Memory B cell (primary cell): ENCODE results near the gene CDH11.

Source experiments
- ATAC-seq: fragments of 150-1000 bp; cut with Tn5 transposase; 2 replicates; pipeline ENCODE4 v1.10.0; 2021; ENCODE audit warnings: low read depth, mild to moderate bottlenecking, moderate library complexity
- DNase-seq, 2 donors: peaks; one replicate each; pipeline ENCODE4 v3.0.0; 2022; ENCODE audit warnings: low spot score in 2 of 2
- H3K27ac Mint-ChIP-seq: one replicate; pipeline ENCODE4 v1.8.0; 2022; ENCODE audit warnings: mild to moderate bottlenecking, moderate library complexity, mixed read lengths
- H3K27me3 Mint-ChIP-seq: one replicate; pipeline ENCODE4 v1.8.0; 2022; ENCODE audit warnings: mixed read lengths
- H3K36me3 Mint-ChIP-seq: one replicate; pipeline ENCODE4 v1.8.0; 2022; ENCODE audit warnings: mild to moderate bottlenecking, mixed read lengths
- H3K4me1 Mint-ChIP-seq: one replicate; pipeline ENCODE4 v1.8.0; 2022; ENCODE audit warnings: mixed read lengths
- H3K4me3 Mint-ChIP-seq: one replicate; pipeline ENCODE4 v1.8.0; 2022; ENCODE audit warnings: mild to moderate bottlenecking, moderate library complexity, mixed read lengths
- H3K9me3 Mint-ChIP-seq: one replicate; pipeline ENCODE4 v1.8.0; 2022; ENCODE audit warnings: mixed read lengths

CDH11 gene

GRCh38 chr16:65012357-65012756 is 109.5 kb downstream of the CDH11 start:
- ATAC-seq (no peak), DNase-seq (no peak)
- Mint-ChIP-seq H3K9me3 (no peaks in the 10 kb centered on the region), H3K4me1 (no peaks in the 10 kb centered on the region), H3K4me3 (no peak overlapping the region), H3K27ac (no peak overlapping the region), H3K27me3 (no peaks in the 10 kb centered on the region), H3K36me3 (no peaks in the 10 kb centered on the region)

- Mint-ChIP-seq H3K27me3 (no peaks in the 10 kb centered on the region), H3K36me3 (no peaks in the 10 kb centered on the region), H3K4me1 (no peaks in the 10 kb centered on the region), H3K27ac (no peak overlapping the region), H3K9me3 (no peaks in the 10 kb centered on the region), H3K4me3 (no peak overlapping the region)
- DNase-seq (no peak), ATAC-seq (no peak)
These were observed 111.7 kb downstream of the CDH11 start for GRCh38 chr16:65010125-65010524.

- Mint-ChIP-seq H3K4me1 (no peaks in the 10 kb centered on the region), H3K9me3 (peaks cover 4% of the 10 kb centered on the region), H3K36me3 (no peaks in the 10 kb centered on the region), H3K27ac (no peak overlapping the region), H3K27me3 (no peaks in the 10 kb centered on the region), H3K4me3 (no peak overlapping the region)
- ATAC-seq = no peak
- no peak for DNase-seq
These were observed 116.2 kb downstream of the CDH11 start for GRCh38 chr16:65005696-65006095.

GRCh38 chr16:65004570-65004969 is 117.3 kb downstream of the CDH11 start:
- no peaks in the 10 kb centered on the region for H3K27me3 Mint-ChIP-seq
- ATAC-seq (no peak), DNase-seq (no peak)
- H3K27ac Mint-ChIP-seq = no peak overlapping the region
- peaks cover 5% of the 10 kb centered on the region for H3K9me3 Mint-ChIP-seq
- no peak overlapping the region for H3K4me3 Mint-ChIP-seq
- no peaks in the 10 kb centered on the region for H3K36me3 Mint-ChIP-seq
- H3K4me1 Mint-ChIP-seq = no peaks in the 10 kb centered on the region

GRCh38 chr16:65003621-65004020 is 118.2 kb downstream of the CDH11 start:
- Mint-ChIP-seq H3K9me3 (peaks cover 5% of the 10 kb centered on the region), H3K27ac (no peak overlapping the region), H3K27me3 (no peaks in the 10 kb centered on the region), H3K36me3 (no peaks in the 10 kb centered on the region), H3K4me1 (no peaks in the 10 kb centered on the region), H3K4me3 (no peak overlapping the region)
- ATAC-seq = no peak
- no peak for DNase-seq

GRCh38 chr16:65002265-65002664 is 119.6 kb downstream of the CDH11 start:
- Mint-ChIP-seq H3K9me3 (peaks cover 5% of the 10 kb centered on the region), H3K36me3 (no peaks in the 10 kb centered on the region), H3K4me1 (no peaks in the 10 kb centered on the region), H3K27me3 (no peaks in the 10 kb centered on the region), H3K4me3 (no peak overlapping the region), H3K27ac (no peak overlapping the region)
- ATAC-seq = no peak
- no peak for DNase-seq

GRCh38 chr16:65000654-65001053 is 121.2 kb downstream of the CDH11 start:
- H3K4me1 Mint-ChIP-seq = no peaks in the 10 kb centered on the region
- no peak for DNase-seq
- ATAC-seq = no peak
- H3K27ac Mint-ChIP-seq = no peak overlapping the region
- H3K36me3 Mint-ChIP-seq = no peaks in the 10 kb centered on the region
- no peak overlapping the region for H3K4me3 Mint-ChIP-seq
- peaks cover 6% of the 10 kb centered on the region for H3K9me3 Mint-ChIP-seq
- no peaks in the 10 kb centered on the region for H3K27me3 Mint-ChIP-seq

GRCh38 chr16:64997751-64998150 is 124.1 kb downstream of the CDH11 start:
- Mint-ChIP-seq H3K9me3 (peaks cover 6% of the 10 kb centered on the region), H3K4me1 (no peaks in the 10 kb centered on the region), H3K27me3 (no peaks in the 10 kb centered on the region), H3K36me3 (no peaks in the 10 kb centered on the region), H3K4me3 (no peak overlapping the region), H3K27ac (no peak overlapping the region)
- ATAC-seq (no peak), DNase-seq (no peak)

GRCh38 chr16:64997121-64997520 is 124.7 kb downstream of the CDH11 start:
- peaks cover 3% of the 10 kb centered on the region for H3K9me3 Mint-ChIP-seq

GRCh38 chr16:64996641-64997040 is 125.2 kb downstream of the CDH11 start:
- Mint-ChIP-seq H3K36me3 (no peaks in the 10 kb centered on the region), H3K9me3 (peaks cover 3% of the 10 kb centered on the region), H3K27ac (no peak overlapping the region), H3K4me1 (no peaks in the 10 kb centered on the region), H3K4me3 (no peak overlapping the region), H3K27me3 (no peaks in the 10 kb centered on the region)
- DNase-seq (no peak), ATAC-seq (no peak)

More at GRCh38 chr16:64997121-64997520, 124.7 kb downstream of the CDH11 start:
- Mint-ChIP-seq H3K4me3 (no peak overlapping the region), H3K27me3 (no peaks in the 10 kb centered on the region), H3K36me3 (no peaks in the 10 kb centered on the region), H3K27ac (no peak overlapping the region), H3K4me1 (no peaks in the 10 kb centered on the region)
- ATAC-seq = no peak
- no peak for DNase-seq

- H3K4me3 Mint-ChIP-seq = no peak overlapping the region
- H3K27me3 Mint-ChIP-seq = no peaks in the 10 kb centered on the region
- H3K27ac Mint-ChIP-seq = no peak overlapping the region
- H3K4me1 Mint-ChIP-seq = no peaks in the 10 kb centered on the region
- H3K9me3 Mint-ChIP-seq = peaks cover 9% of the 10 kb centered on the region
- no peaks in the 10 kb centered on the region for H3K36me3 Mint-ChIP-seq
- ATAC-seq = no peak
- DNase-seq = no peak
These were observed 128.4 kb downstream of the CDH11 start for GRCh38 chr16:64993464-64993863.

GRCh38 chr16:64991001-64991400 is 130.9 kb downstream of the CDH11 start:
- DNase-seq (no peak), ATAC-seq (no peak)
- no peak overlapping the region for H3K4me3 Mint-ChIP-seq
- peaks cover 9% of the 10 kb centered on the region for H3K9me3 Mint-ChIP-seq
- no peaks in the 10 kb centered on the region for H3K4me1 Mint-ChIP-seq
- no peaks in the 10 kb centered on the region for H3K27me3 Mint-ChIP-seq
- no peaks in the 10 kb centered on the region for H3K36me3 Mint-ChIP-seq
- no peak overlapping the region for H3K27ac Mint-ChIP-seq

GRCh38 chr16:64990101-64990500 is 131.8 kb downstream of the CDH11 start:
- Mint-ChIP-seq H3K36me3 (no peaks in the 10 kb centered on the region), H3K9me3 (peaks cover 8% of the 10 kb centered on the region), H3K27me3 (no peaks in the 10 kb centered on the region), H3K27ac (no peak overlapping the region), H3K4me3 (no peak overlapping the region), H3K4me1 (no peaks in the 10 kb centered on the region)
- ATAC-seq (no peak), DNase-seq (no peak)

GRCh38 chr16:64989050-64989449 is 132.8 kb downstream of the CDH11 start:
- H3K9me3 Mint-ChIP-seq = peaks cover 8% of the 10 kb centered on the region
- no peaks in the 10 kb centered on the region for H3K4me1 Mint-ChIP-seq
- DNase-seq (no peak), ATAC-seq (no peak)
- H3K27me3 Mint-ChIP-seq = no peaks in the 10 kb centered on the region
- no peaks in the 10 kb centered on the region for H3K36me3 Mint-ChIP-seq
- no peak overlapping the region for H3K27ac Mint-ChIP-seq
- H3K4me3 Mint-ChIP-seq = no peak overlapping the region

- no peak overlapping the region for H3K4me3 Mint-ChIP-seq
- H3K36me3 Mint-ChIP-seq = no peaks in the 10 kb centered on the region
- H3K4me1 Mint-ChIP-seq = no peaks in the 10 kb centered on the region
- H3K27me3 Mint-ChIP-seq = no peaks in the 10 kb centered on the region
- H3K9me3 Mint-ChIP-seq = peaks cover 7% of the 10 kb centered on the region
- H3K27ac Mint-ChIP-seq = no peak overlapping the region
- no peak for DNase-seq
- ATAC-seq = no peak
These were observed 137.9 kb downstream of the CDH11 start for GRCh38 chr16:64983963-64984362.

- H3K4me1 Mint-ChIP-seq = no peaks in the 10 kb centered on the region
- no peak overlapping the region for H3K27ac Mint-ChIP-seq
- no peak for DNase-seq
- H3K9me3 Mint-ChIP-seq = peaks cover 6% of the 10 kb centered on the region
- no peak for ATAC-seq
- H3K4me3 Mint-ChIP-seq = no peak overlapping the region
- no peaks in the 10 kb centered on the region for H3K27me3 Mint-ChIP-seq
- H3K36me3 Mint-ChIP-seq = no peaks in the 10 kb centered on the region
These were observed 138.6 kb downstream of the CDH11 start for GRCh38 chr16:64983231-64983630.
